ENCODE data around the gene RAB7B.

DNA sequence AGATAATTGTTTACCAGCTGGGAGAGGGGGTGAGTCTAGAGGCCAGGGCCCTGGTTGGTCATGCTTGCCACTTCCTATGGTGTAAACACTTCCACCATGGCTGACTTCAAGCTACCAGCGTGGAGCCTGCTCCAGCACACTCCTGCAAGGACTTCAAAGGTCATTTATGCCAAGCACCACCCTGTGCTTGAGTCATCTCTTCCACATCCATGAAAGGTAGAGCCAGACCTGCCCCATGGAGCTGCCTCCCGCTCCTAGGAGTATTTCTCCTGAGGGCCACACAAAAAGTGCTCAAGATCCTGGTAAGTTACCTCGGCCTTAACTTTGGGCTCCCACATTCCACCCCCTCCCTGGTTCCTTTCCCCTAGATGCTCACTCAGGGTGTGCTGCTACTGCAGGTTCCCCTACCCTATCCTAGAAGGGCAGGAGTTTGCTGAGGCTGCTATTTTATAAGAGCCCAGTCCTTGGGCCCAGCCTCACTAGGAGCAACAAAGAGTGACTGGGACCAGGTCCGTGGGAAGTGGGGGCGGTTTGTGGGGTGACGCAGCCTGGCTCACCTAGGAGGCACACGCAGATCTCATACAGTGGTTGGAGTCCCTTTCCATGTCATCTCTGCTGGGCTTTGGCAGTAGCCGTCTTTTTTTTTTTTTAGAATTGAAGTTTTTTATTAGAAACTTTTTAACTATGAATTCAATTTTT is 2.4 kb downstream of the RAB7B start:
- TF ChIP-seq GATA2 (IDR thresholded peaks at IDR 0.05; ENCODE audit: low read depth, low read length) (no peak), GATA3 (IDR thresholded peaks at IDR 0.05; ENCODE audit: low read depth, low read length) (no peak)

All from SH-SY5Y (cell line).